Liver (tissue), 9 donors: Measurements from ENCODE around the gene DAPK1. TPM values are rescaled to one million over a fixed set of nuclear protein-coding genes. Genes with fewer than 3 reads are reported as not detected.

ENCODE experiments used
- DNase-seq: peaks from one replicate; pipeline ENCODE4 v3.0.0-alpha.2; 2017; ENCODE audit warnings: low spot score
- H3K27ac ChIP-seq, 2 donors: one replicate each; pipeline ENCODE4 v1.7.0; 2013; ENCODE audit warnings: inconsistent platforms in 2 of 2, low read length in 2 of 2, control low read depth in 1 of 2, low read depth in 1 of 2, mild to moderate bottlenecking in 1 of 2
- H3K27me3 ChIP-seq, 4 donors: one replicate each; pipeline versions ENCODE4 v1.6.1 to v1.7.0; 2013; ENCODE audit warnings: low read length in 3 of 4, inconsistent platforms in 1 of 4, mild to moderate bottlenecking in 1 of 4, moderate library complexity in 1 of 4; ENCODE audit not compliant: control insufficient read depth in 4 of 4, insufficient read depth in 4 of 4
- H3K36me3 ChIP-seq, 4 donors: one replicate each; pipeline versions ENCODE4 v1.6.1 to v1.7.0; 2013; ENCODE audit warnings: low read length in 3 of 4, mild to moderate bottlenecking in 3 of 4, low read depth in 1 of 4, moderate library complexity in 1 of 4; ENCODE audit not compliant: control insufficient read depth in 4 of 4, insufficient read depth in 3 of 4
- H3K4me1 ChIP-seq, 4 donors: one replicate each; pipeline versions ENCODE4 v1.6.1 to v1.7.0; 2013; ENCODE audit warnings: low read length in 3 of 4, mild to moderate bottlenecking in 3 of 4, moderate library complexity in 1 of 4; ENCODE audit not compliant: control insufficient read depth in 4 of 4, insufficient read depth in 4 of 4
- H3K4me3 ChIP-seq, 3 donors: one replicate each; pipeline versions ENCODE4 v1.6.1 to v1.7.0; 2013; ENCODE audit warnings: low read length in 3 of 3, control low read depth in 1 of 3, low read depth in 1 of 3, mild to moderate bottlenecking in 1 of 3
- H3K9ac ChIP-seq, 2 donors: one replicate each; pipeline ENCODE4 v1.7.0; 2013; ENCODE audit warnings: low read length in 2 of 2, mild to moderate bottlenecking in 2 of 2, moderate library complexity in 2 of 2, control low read depth in 1 of 2, low read depth in 1 of 2
- H3K9me3 ChIP-seq, 4 donors: one replicate each; pipeline versions ENCODE4 v1.6.1 to v1.7.0; 2013; ENCODE audit warnings: low read length in 3 of 4; ENCODE audit not compliant: control insufficient read depth in 4 of 4
- ATF3 ChIP-seq: IDR thresholded peaks from 2 replicates; pipeline ENCODE4 v1.6.1; 2016; ENCODE audit warnings: antibody characterized with exemption
- EGR1 ChIP-seq, 2 donors: IDR thresholded peaks; 2 replicates each; pipeline ENCODE4 v1.6.1; 2016 to 2018; ENCODE audit warnings: antibody characterized with exemption in 2 of 2, low read depth in 2 of 2
- FOXA1 ChIP-seq: IDR thresholded peaks from 2 replicates; pipeline ENCODE4 v1.6.1; 2016; ENCODE audit warnings: antibody characterized with exemption
- FOXA2 ChIP-seq: IDR thresholded peaks from 2 replicates; pipeline ENCODE4 v1.6.1; 2016; ENCODE audit warnings: antibody characterized with exemption
- GABPA ChIP-seq, 2 donors: IDR thresholded peaks in 1 of 2; conservative IDR thresholded peaks in 1 of 2; 2 replicates each; pipeline ENCODE4 v1.6.1; 2016; ENCODE audit warnings: antibody characterized with exemption in 2 of 2, mild to moderate bottlenecking in 1 of 2, moderate library complexity in 1 of 2
- HNF4A ChIP-seq, 2 donors: conservative IDR thresholded peaks; 2 replicates each; pipeline ENCODE4 v1.6.1; 2016; ENCODE audit warnings: antibody characterized with exemption in 2 of 2, mild to moderate bottlenecking in 2 of 2
- HNF4G ChIP-seq: IDR thresholded peaks from 2 replicates; pipeline ENCODE4 v1.6.1; 2016; ENCODE audit warnings: antibody characterized with exemption
- JUND ChIP-seq, 2 donors: IDR thresholded peaks; 2 replicates each; pipeline ENCODE4 v1.6.1; 2016; ENCODE audit warnings: antibody characterized with exemption in 2 of 2
- RAD21 ChIP-seq, 2 donors: IDR thresholded peaks; 2 replicates each; pipeline ENCODE4 v1.6.1; 2016; ENCODE audit warnings: antibody characterized with exemption in 2 of 2, mild to moderate bottlenecking in 2 of 2
- REST ChIP-seq: IDR thresholded peaks from 2 replicates; pipeline ENCODE4 v1.6.1; 2016; ENCODE audit warnings: antibody characterized with exemption, mild to moderate bottlenecking
- RXRA ChIP-seq, 2 donors: IDR thresholded peaks; 2 replicates each; pipeline ENCODE4 v1.6.1; 2017 to 2018; ENCODE audit warnings: antibody characterized with exemption in 2 of 2, mild to moderate bottlenecking in 1 of 2
- SP1 ChIP-seq: IDR thresholded peaks from 2 replicates; pipeline ENCODE4 v1.6.1; 2018; ENCODE audit warnings: antibody characterized with exemption, mild to moderate bottlenecking
- WGBS: extraction: QIAGEN DNeasy Blood & Tissue Kit; methylation state at CpG from one replicate; pipeline ENCODE4 v1.1.7; 2013; 5-methylcytosine and 5-hydroxymethylcytosine counted together
- polyA plus RNA-seq, 2 donors: library from polyadenylated mRNA; stranded (reverse) in 1 of 2; unstranded in 1 of 2; fragments of 200-250 nt in 1 of 2; fragments of >200 nt in 1 of 2; fragmentation: Nextera tagmentation in 1 of 2; extraction: Ambion mirVana in 1 of 2; gene quantifications; one replicate each; pipeline versions ENCODE4 v1.2.1 to v1.2.3, GENCODE V29; 2013 to 2015
- total RNA-seq, 2 donors: library from RNA; depleted of rRNA; stranded (reverse); fragments of >200 nt; gene quantifications; one replicate each; pipeline ENCODE4 v1.2.3, GENCODE V29; 2014
- TF ChIP-seq, protein P1 (sequence below): IDR thresholded peaks from 2 replicates; pipeline ENCODE4 v1.6.1; 2016; ENCODE audit warnings: antibody characterized with exemption
- TF ChIP-seq, protein P2 (sequence below): IDR thresholded peaks from 2 replicates; pipeline ENCODE4 v1.6.1; 2016; ENCODE audit warnings: antibody characterized with exemption
- donor health status: healthy.
- donor health status: healthy.
- donor health status: healthy.
- donor health status: healthy.
- donor health status: healthy.

DAPK1 gene
- total and polyA plus RNA-seq, 4 donors, result 14.0 to 40.8 (median 21.8) TPM

DNA sequence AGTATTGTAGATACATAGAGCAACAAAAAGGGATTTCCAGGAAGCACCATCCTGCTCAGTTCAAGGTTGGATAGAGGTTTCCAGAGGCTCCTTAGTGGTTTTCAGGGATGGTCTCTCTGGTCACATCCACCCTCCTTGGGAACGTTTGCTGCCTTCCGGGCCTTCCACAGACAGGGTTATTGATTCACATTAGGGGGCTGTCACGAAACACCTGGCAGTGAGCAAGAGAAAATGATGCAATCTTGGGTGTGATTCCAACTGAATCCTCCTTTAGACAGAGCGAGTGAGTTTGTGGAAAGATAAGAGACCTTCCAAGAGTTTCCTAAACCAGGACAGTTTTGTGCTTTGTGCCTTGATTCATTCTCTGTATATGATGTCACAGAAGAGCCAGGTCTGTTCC, 184.4 kb downstream of the DAPK1 start:
- Histone ChIP-seq H3K9me3 (no peaks in the 10 kb centered on the region), H3K27me3 (no peaks in the 10 kb centered on the region), H3K27ac (peak overlapping the region; percentile 10 to 11), H3K9ac (no peak overlapping the region), H3K4me3 (no peak overlapping the region), H3K36me3 (peaks cover 0 to 22% (median 7%) of the 10 kb centered on the region in 4 donors), H3K4me1 (peaks cover 0 to 33% (median 16%) of the 10 kb centered on the region in 4 donors)
- TF ChIP-seq, protein P1, sequence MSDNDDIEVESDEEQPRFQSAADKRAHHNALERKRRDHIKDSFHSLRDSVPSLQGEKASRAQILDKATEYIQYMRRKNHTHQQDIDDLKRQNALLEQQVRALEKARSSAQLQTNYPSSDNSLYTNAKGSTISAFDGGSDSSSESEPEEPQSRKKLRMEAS, result no peak
- TF ChIP-seq ATF3 (peak; percentile 76), RAD21 (IDR thresholded peaks at IDR 0.05) (peak in 1 of 2 donors; percentile 4)
- DNase-seq, result peak; percentile 31
- 37% methylated on average over 4 of the region's 4 CpGs for WGBS

DNA sequence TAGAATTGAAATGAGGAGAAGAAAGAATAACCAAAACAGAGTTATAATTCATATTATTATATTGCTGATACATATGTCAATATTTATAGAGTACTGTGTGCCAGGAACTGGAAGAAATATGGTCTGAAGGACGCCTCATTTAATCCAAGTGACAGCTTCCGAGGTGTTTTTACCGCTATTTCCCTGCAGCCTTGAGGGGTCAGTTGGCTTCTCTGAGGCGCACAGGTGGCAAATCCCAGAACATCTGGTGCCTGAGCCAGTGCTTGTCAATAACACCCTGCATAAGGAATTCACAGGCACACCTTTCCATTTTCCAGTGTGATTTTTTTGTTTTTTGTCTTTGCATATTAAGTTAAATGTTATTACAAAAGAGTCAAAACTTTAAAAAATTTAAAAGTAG, 185.0 kb downstream of the DAPK1 start:
- Histone ChIP-seq H3K27me3 (no peaks in the 10 kb centered on the region), H3K27ac (peak overlapping the region in 1 of 2 donors; percentile 10), H3K9me3 (no peaks in the 10 kb centered on the region), H3K4me1 (peaks cover 0 to 33% (median 16%) of the 10 kb centered on the region in 4 donors), H3K36me3 (peaks cover 0 to 27% (median 6%) of the 10 kb centered on the region in 4 donors), H3K9ac (no peak overlapping the region), H3K4me3 (no peak overlapping the region)
- TF ChIP-seq, protein P1, result no peak
- no peak for TF ChIP-seq JUND (IDR thresholded peaks at IDR 0.05)
- TF ChIP-seq SP1, result no peak
- TF ChIP-seq ATF3, result no peak
- TF ChIP-seq HNF4A (conservative IDR thresholded peaks at IDR 0.05), result no peak
- TF ChIP-seq REST, result no peak
- TF ChIP-seq GABPA (IDR thresholded peaks at IDR 0.05 in 1 of 2, conservative IDR thresholded peaks at IDR 0.05 in 1 of 2), result no peak
- TF ChIP-seq RAD21 (IDR thresholded peaks at IDR 0.05), result no peak
- TF ChIP-seq EGR1 (IDR thresholded peaks at IDR 0.05; ENCODE audit: low read depth in 2 of 2), result no peak
- no peak for TF ChIP-seq FOXA2
- TF ChIP-seq FOXA1, result no peak
- no peak for TF ChIP-seq HNF4G
- TF ChIP-seq, protein P2, sequence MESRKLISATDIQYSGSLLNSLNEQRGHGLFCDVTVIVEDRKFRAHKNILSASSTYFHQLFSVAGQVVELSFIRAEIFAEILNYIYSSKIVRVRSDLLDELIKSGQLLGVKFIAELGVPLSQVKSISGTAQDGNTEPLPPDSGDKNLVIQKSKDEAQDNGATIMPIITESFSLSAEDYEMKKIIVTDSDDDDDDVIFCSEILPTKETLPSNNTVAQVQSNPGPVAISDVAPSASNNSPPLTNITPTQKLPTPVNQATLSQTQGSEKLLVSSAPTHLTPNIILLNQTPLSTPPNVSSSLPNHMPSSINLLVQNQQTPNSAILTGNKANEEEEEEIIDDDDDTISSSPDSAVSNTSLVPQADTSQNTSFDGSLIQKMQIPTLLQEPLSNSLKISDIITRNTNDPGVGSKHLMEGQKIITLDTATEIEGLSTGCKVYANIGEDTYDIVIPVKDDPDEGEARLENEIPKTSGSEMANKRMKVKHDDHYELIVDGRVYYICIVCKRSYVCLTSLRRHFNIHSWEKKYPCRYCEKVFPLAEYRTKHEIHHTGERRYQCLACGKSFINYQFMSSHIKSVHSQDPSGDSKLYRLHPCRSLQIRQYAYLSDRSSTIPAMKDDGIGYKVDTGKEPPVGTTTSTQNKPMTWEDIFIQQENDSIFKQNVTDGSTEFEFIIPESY, result no peak
- TF ChIP-seq RXRA (IDR thresholded peaks at IDR 0.05), result no peak
- WGBS, result 79% methylated on average over 4 of the region's 4 CpGs
- DNase-seq, result no peak
